Lower lobe of right lung (tissue), 2 donors: ENCODE data around the gene KIFC1. TPM values are rescaled to one million over a fixed set of nuclear protein-coding genes. Genes with fewer than 3 reads are reported as not detected.

Source experiments
- ATAC-seq, 2 donors: fragments of 200-7000 bp; cut with Tn5 transposase; one replicate each; pipeline ENCODE4 v1.9.1; 2020 to 2022; ENCODE audit warnings: mild to moderate bottlenecking in 2 of 2, moderate library complexity in 2 of 2
- DNase-seq: peaks from one replicate; pipeline ENCODE4 v3.0.0-alpha.2; 2020
- H3K27ac ChIP-seq: fragments of 200-600 bp; one replicate; pipeline ENCODE4 v1.8.0; 2022
- H3K27me3 ChIP-seq: fragments of 200-600 bp; one replicate; pipeline ENCODE4 v1.8.0; 2022; ENCODE audit warnings: low read depth
- H3K36me3 ChIP-seq: fragments of 200-600 bp; one replicate; pipeline ENCODE4 v1.8.0; 2022; ENCODE audit warnings: mild to moderate bottlenecking
- H3K4me1 ChIP-seq: fragments of 200-600 bp; one replicate; pipeline ENCODE4 v1.8.0; 2022
- H3K4me3 ChIP-seq: fragments of 200-600 bp; one replicate; pipeline ENCODE4 v1.8.0; 2022; ENCODE audit warnings: mild to moderate bottlenecking
- H3K9me3 ChIP-seq: fragments of 200-600 bp; one replicate; pipeline ENCODE4 v1.8.0; 2022
- CTCF ChIP-seq: fragments of 200-600 bp; IDR thresholded peaks from one replicate; pipeline ENCODE4 v1.8.0; 2022; ENCODE audit warnings: antibody characterized with exemption, mild to moderate bottlenecking
- intact Hi-C: fragments of 100-400 bp; cut with DNase I; formaldehyde crosslinking; loops from one replicate; pipeline ENCODE4 v1.11.0; 2022
- total RNA-seq: library from RNA; stranded (reverse); fragmentation: NEBNext Ultra II Directional; extraction: Animal tissue kit (Norgen Biotek cat#: 25700); gene quantifications from one replicate; pipeline ENCODE4 v1.2.1, GENCODE V29; 2021
- donor health status: DM: no; HTN: yes; CAD: no; lungs with severe emphysema.

KIFC1 gene
- total RNA-seq, 1 donor from 2014 or later = 2.7 TPM

- TF ChIP-seq CTCF = no peak
- peaks cover 30% of the 10 kb centered on the region for H3K4me1 ChIP-seq
- no peaks in the 10 kb centered on the region for H3K9me3 ChIP-seq
- H3K27ac ChIP-seq = peak within 1 kb of the TSS; percentile 98
- ATAC-seq (peak; percentile 85 to 86), DNase-seq (peak; percentile 78)
- peaks cover 39% of the 10 kb centered on the region for H3K36me3 ChIP-seq
- H3K4me3 ChIP-seq = peak within 1 kb of the TSS; percentile 96
- no peaks in the 10 kb centered on the region for H3K27me3 ChIP-seq
- intact Hi-C loops = no loop called here
These were observed 19.3 kb downstream of the KIFC1 start, which contains the start of gene PHF1 for GRCh38 chr6:33410711-33411631. PHF1 (plus strand) TSS chr6:33411014; CDS start chr6:33412264, 1,250 bp downstream.

- H3K4me1 ChIP-seq = peaks cover 37% of the 10 kb centered on the region
- no peak for TF ChIP-seq CTCF
- intact Hi-C loops = no loop called here
- peak overlapping the region; percentile 98 for H3K27ac ChIP-seq
- ATAC-seq (no peak), DNase-seq (no peak)
- H3K36me3 ChIP-seq = peaks cover 45% of the 10 kb centered on the region
- peak overlapping the region; percentile 96 for H3K4me3 ChIP-seq
- H3K9me3 ChIP-seq = no peaks in the 10 kb centered on the region
- no peaks in the 10 kb centered on the region for H3K27me3 ChIP-seq
These were observed 20.0 kb downstream of the KIFC1 start for GRCh38 chr6:33411632-33412005.

DNA sequence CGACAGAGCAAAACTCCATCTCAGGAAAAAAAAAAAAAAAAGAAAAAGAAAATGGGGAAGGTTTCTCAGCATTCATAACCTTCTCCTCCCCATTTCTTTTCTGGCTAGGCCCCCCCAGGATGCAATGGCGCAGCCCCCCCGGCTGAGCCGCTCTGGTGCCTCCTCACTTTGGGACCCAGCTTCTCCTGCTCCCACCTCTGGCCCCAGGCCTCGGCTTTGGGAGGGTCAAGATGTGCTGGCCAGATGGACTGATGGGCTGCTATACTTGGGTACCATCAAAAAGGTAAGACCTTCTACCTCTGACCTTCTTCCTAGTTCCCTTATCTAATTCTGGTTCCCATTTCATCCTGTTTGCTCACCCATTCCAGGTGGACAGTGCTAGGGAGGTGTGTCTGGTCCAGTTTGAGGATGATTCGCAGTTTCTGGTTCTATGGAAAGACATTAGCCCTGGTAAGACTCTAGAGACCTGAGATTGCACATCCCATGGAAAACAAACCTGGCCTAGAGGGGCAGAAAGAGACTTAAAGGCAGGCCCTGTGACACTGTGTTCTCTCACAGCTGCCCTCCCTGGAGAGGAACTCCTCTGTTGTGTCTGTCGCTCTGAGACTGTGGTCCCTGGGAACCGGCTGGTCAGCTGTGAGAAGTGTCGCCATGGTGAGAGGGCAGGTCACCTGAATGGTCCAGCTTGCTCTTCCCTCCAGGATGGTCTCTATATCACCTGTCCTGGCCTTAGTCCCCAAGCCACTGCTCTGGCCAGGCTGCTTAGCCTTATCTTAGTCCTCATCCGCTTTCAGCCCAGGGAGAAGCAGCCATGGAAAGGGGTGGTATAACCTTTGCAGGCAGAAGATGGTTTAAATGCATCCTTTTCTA lies 20.8 kb downstream of the KIFC1 start:
- DNase-seq = no peak
- H3K4me3 ChIP-seq = peak overlapping the region; percentile 96
- TF ChIP-seq CTCF = no peak

GRCh38 chr6:33413241-33414120 lies 21.9 kb downstream of the KIFC1 start:
- Histone ChIP-seq H3K4me3 (no peak overlapping the region), H3K9me3 (no peaks in the 10 kb centered on the region), H3K27ac (no peak overlapping the region), H3K27me3 (no peaks in the 10 kb centered on the region), H3K4me1 (peaks cover 48% of the 10 kb centered on the region), H3K36me3 (peaks cover 46% of the 10 kb centered on the region)
- TF ChIP-seq CTCF = no peak
- intact Hi-C loops = no loop called here
- no peak for ATAC-seq
- DNase-seq = no peak

More for the DNA sequence above, 20.8 kb downstream of the KIFC1 start:
- ATAC-seq = no peak
- H3K4me1 ChIP-seq = peaks cover 44% of the 10 kb centered on the region
- peaks cover 46% of the 10 kb centered on the region for H3K36me3 ChIP-seq
- intact Hi-C loops = no loop called here
- H3K9me3 ChIP-seq = no peaks in the 10 kb centered on the region
- no peaks in the 10 kb centered on the region for H3K27me3 ChIP-seq
- peak overlapping the region; percentile 98 for H3K27ac ChIP-seq
